Peyer's patch (tissue), 4 donors: ENCODE results near the gene KCTD7. TPM values are rescaled to one million over a fixed set of nuclear protein-coding genes. Genes with fewer than 3 reads are reported as not detected.
"Not testable (repeated sequence)": the region's sequence is repeated elsewhere in the genome, so short reads cannot be mapped to it uniquely, and the experiment has no call there.

Source experiments
- DNase-seq, 3 donors: peaks; one replicate each; pipeline ENCODE4 v3.0.0-alpha.2; 2017 to 2019
- H3K27ac ChIP-seq, 4 donors: fragments of 200-600 bp; sonication (generic); one replicate each; pipeline ENCODE4 v1.5.1; 2016 to 2019
- H3K27me3 ChIP-seq, 2 donors: fragments of 200-600 bp; sonication (generic); one replicate each; pipeline ENCODE4 v1.5.1; 2019
- H3K36me3 ChIP-seq, 3 donors: fragments of 200-600 bp; sonication (generic); one replicate each; pipeline ENCODE4 v1.5.1; 2016 to 2019
- H3K4me1 ChIP-seq, 4 donors: fragments of 200-600 bp; sonication (generic); one replicate each; pipeline ENCODE4 v1.5.1; 2016 to 2019
- H3K4me3 ChIP-seq, 4 donors: fragments of 200-600 bp; sonication (generic); 1 replicate in 3 of 4; 2 replicates in 1 of 4; pipeline ENCODE4 v1.5.1; 2016 to 2019; ENCODE audit warnings: mild to moderate bottlenecking in 1 of 4
- H3K9me3 ChIP-seq, 4 donors: fragments of 200-600 bp; sonication (generic); one replicate each; pipeline ENCODE4 v1.5.1; 2016 to 2019; ENCODE audit warnings: mild to moderate bottlenecking in 1 of 4
- POLR2A ChIP-seq, 2 donors: fragments of 450-650 bp; IDR thresholded peaks; one replicate each; pipeline ENCODE4 v1.5.1; 2017; ENCODE audit warnings: antibody characterized with exemption in 2 of 2, mild to moderate bottlenecking in 2 of 2, moderate library complexity in 2 of 2
- total RNA-seq, 4 donors: library from RNA; depleted of rRNA; stranded (reverse); fragments of >200 nt; gene quantifications; one replicate each; pipeline ENCODE4 v1.1.0, GENCODE V29; 2016
- TF ChIP-seq, protein P1 (sequence below), 6 experiments: fragments of 450-650 bp in 4 of 6; fragments of 200-600 bp in 2 of 6; sonication (generic) in 1 of 6; IDR thresholded peaks; one replicate each; pipeline ENCODE4 v1.5.1; 2017 to 2019; ENCODE audit warnings: antibody characterized with exemption in 6 of 6, mild to moderate bottlenecking in 3 of 6, moderate library complexity in 1 of 6

Gene KCTD7
- total RNA-seq, 4 donors from 2014 or later = 6.6 to 20.7 (median 14.3) TPM

DNA sequence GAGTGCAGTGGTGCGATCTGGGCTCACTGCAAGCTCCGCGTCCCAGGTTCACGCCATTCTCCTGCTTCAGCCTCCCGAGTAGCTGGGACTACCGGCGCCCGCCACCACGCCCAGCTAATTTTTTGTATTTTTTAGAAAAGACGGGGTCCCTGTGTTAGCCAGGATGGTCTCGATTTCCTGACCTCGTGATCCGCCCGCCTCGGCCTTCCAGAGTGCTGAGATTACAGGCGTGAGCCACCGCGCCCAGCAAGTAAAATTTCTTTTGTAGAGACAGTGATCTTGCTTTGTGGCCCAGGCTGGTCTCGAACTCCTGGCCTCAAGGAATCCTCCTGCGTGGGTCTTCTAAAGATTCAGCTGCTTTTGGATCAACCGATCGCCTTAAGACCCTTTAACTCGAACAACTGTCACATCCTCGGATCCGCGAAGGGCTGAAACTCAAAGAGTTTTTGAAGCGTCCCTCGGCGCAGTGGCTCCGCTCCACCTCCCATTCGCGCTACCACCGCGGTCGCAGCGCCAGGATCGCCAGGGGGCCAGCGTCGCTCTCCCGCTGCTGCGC, 25.1 kb downstream of the KCTD7 start:
- H3K9me3 ChIP-seq, H3K4me1 ChIP-seq, DNase-seq, H3K36me3 ChIP-seq, H3K27me3 ChIP-seq: not testable (repeated sequence)
- peak overlapping the region; percentile 94 to 99 (median 98) for H3K27ac ChIP-seq
- TF ChIP-seq, protein P1, sequence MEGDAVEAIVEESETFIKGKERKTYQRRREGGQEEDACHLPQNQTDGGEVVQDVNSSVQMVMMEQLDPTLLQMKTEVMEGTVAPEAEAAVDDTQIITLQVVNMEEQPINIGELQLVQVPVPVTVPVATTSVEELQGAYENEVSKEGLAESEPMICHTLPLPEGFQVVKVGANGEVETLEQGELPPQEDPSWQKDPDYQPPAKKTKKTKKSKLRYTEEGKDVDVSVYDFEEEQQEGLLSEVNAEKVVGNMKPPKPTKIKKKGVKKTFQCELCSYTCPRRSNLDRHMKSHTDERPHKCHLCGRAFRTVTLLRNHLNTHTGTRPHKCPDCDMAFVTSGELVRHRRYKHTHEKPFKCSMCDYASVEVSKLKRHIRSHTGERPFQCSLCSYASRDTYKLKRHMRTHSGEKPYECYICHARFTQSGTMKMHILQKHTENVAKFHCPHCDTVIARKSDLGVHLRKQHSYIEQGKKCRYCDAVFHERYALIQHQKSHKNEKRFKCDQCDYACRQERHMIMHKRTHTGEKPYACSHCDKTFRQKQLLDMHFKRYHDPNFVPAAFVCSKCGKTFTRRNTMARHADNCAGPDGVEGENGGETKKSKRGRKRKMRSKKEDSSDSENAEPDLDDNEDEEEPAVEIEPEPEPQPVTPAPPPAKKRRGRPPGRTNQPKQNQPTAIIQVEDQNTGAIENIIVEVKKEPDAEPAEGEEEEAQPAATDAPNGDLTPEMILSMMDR (IDR thresholded peaks at IDR 0.05) = peak in 2 of 6 experiments; percentile 41 to 43
- H3K4me3 ChIP-seq = peak overlapping the region; percentile 65 to 91 (median 76)

DNA sequence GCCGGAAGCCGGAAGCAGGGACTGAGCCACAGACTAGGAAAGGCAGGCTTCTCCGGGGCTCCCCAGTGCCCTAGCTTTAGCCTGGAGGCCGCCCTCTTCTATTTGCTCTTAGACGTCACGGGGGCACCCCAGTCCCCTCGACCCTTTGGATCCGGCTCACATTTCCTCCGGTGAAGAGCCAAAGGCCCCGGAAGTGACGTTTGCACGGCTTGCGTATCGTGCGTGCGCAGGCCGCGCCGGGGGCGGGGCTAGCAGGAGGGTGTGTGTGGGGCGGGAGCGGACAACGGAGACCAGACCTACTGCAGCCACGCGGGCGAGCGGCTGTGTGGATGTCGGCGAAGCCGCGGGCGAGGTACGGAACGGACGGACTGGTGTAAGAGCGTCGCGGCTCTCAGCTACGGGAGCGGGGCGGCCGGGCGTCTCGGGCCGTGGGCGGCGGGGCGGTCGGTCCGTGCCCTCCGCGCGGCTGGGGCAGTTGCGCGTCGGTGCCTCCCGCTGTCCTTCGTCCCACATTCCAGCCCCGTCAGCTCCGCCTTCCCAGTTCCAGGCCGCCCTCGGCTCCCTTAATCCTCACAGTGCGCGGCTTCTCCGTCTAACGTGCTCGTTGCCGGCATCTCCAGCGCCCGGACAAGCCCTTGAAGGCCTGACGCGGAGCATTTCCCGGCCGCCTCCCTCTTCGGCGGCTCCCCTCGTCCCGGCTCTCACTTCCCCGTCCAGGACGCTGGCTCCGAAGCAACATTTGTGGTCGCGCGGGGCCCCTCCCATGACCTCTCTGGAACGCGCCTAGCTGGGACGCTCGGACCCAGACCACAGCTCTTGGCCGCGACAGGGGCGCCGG, 25.8 kb downstream of the KCTD7 start:
- peak; percentile 99 for DNase-seq
- Histone ChIP-seq H3K4me1 (peaks cover 0 to 4% (median 2%) of the 10 kb centered on the region in 4 donors), H3K27ac (peak overlapping the region; percentile 94 to 99 (median 98)), H3K36me3 (no peaks in the 10 kb centered on the region), H3K9me3 (no peaks in the 10 kb centered on the region), H3K4me3 (peak overlapping the region; percentile 65 to 91 (median 76)), H3K27me3 (no peaks in the 10 kb centered on the region)
- TF ChIP-seq POLR2A (IDR thresholded peaks at IDR 0.05) = peak; percentile 95 to 99
- TF ChIP-seq, protein P1 (IDR thresholded peaks at IDR 0.05) = peak in 1 of 6 experiments; percentile 45

DNA sequence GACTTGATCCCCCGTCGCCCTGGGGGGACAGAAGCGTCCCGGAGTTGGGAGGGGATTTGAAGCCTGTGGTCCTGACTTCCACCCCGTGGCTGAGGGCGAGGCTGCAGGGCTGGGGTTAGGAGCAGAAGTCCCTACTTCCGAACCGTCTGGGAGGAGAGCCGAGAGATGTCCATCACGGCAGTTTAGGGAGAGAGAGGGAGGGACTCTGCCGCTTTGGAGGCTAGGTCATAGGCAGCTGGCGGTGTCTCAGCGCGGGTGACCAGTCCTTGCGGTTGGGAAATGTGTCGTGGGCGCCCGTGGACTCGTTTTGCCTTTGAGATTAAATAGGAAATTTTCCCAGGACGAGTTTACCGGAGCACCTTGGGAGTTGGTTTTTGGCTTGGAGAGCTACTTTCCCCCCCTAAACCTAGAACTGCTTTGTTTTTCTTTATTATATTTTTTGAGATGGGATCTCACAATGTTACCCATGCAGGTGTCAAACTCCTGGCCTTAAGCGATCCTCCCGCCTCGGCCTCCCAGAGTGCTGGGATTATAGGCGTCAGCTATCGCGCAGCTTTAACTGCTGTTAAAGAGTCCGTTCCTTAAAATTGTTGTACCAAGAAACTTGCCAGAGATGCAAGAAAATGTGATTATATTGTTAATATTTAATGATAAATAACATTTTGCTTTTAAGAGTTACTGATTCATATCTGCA, 26.6 kb downstream of the KCTD7 start:
- H3K4me1 ChIP-seq, H3K36me3 ChIP-seq, H3K9me3 ChIP-seq, H3K27me3 ChIP-seq: not testable (repeated sequence)
- TF ChIP-seq, protein P1 (IDR thresholded peaks at IDR 0.05) = peak in 3 of 6 experiments; percentile 26 to 37 (median 30)
- peak in 1 of 3 donors; percentile 63 for DNase-seq
- Histone ChIP-seq H3K4me3 (peak overlapping the region; percentile 65 to 91 (median 76)), H3K27ac (peak overlapping the region; percentile 94 to 99 (median 98))

DNA sequence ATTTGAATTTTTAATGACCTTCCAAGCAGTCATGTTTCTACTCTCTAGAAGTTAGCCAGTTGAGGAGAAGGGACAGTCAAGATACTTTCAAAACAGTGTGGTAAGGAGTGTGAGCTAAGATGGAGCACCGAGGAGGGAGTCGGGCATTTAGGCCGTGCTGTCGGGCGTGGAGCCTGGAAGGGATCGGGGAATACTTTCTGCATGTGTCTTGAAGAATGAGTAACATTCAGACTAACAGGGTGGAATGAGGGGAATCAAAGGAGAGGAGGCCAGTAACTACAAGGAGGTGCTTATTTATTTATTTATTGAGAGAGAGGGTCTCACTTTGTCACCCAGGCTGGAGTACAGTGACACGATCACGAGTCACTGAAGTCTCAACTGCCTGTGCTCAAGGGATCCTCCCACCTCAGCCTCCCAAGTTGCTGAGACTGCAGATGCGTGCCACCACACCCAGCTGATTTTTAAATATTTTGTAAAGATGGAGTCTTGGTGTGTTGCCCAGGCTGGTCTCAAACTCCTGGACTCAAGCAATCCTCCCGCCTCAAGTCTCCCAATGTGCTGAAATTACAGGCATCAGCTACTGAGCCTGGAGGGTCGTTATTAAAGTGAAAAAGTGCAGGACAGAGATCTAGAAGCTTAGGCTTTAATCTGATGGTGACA, 27.3 kb downstream of the KCTD7 start:
- H3K9me3 ChIP-seq, H3K27me3 ChIP-seq, H3K36me3 ChIP-seq, DNase-seq, H3K4me1 ChIP-seq: not testable (repeated sequence)
- peak overlapping the region in 2 of 4 donors; percentile 65 to 72 for H3K4me3 ChIP-seq
- H3K27ac ChIP-seq = peak overlapping the region in 2 of 4 donors; percentile 98 to 99

DNA sequence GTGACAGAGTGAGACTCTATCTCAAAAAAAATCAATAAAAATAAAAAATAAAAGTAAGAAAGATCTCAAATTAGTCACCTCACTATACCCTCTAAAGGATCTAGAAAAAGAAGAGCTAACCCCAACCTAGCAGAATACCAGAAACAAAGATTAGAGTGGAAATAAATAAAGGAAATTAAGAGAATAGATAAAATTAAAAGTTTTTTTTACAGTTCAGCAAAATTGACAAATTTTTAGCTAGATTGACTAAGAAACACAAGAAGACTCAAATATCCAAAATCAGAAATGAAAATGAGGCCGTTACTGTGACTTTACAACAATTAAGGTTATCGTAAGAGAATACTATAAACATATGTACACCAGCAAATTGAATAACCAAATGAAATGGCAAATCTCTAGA, 29.1 kb downstream of the KCTD7 start:
- Histone ChIP-seq H3K27me3 (no peaks in the 10 kb centered on the region), H3K4me1 (peaks cover 0 to 4% (median 2%) of the 10 kb centered on the region in 4 donors), H3K27ac (no peak overlapping the region), H3K4me3 (no peak overlapping the region), H3K36me3 (no peaks in the 10 kb centered on the region), H3K9me3 (no peaks in the 10 kb centered on the region)
- no peak for TF ChIP-seq POLR2A (IDR thresholded peaks at IDR 0.05)
- TF ChIP-seq, protein P1 (IDR thresholded peaks at IDR 0.05) = no peak
- no peak for DNase-seq
